ENCODE data around the gene AFAP1.

GRCh38 chr4:7878323-7878722, 61.3 kb downstream of the AFAP1 start:
- TF ChIP-seq CTCF (conservative IDR thresholded peaks at IDR 0.05; ENCODE audit: low read length) (no peak), EZH2phosphoT487 (IDR thresholded peaks at IDR 0.05; ENCODE audit: borderline replicate concordance, low read depth, low read length) (no peak)
